Subcutaneous adipose tissue (tissue), 4 donors: ENCODE data around the gene PLD3. TPM values are rescaled to one million over a fixed set of nuclear protein-coding genes. Genes with fewer than 3 reads are reported as not detected.

Source experiments
- CTCF ChIP-seq: fragments of 450-650 bp; IDR thresholded peaks from one replicate; pipeline ENCODE4 v1.5.1; 2016; ENCODE audit warnings: low read depth, mild to moderate bottlenecking, control low read depth, antibody characterized with exemption, moderate library complexity
- total RNA-seq, 4 donors: library from RNA; depleted of rRNA; stranded (reverse); fragments of >200 nt; gene quantifications; one replicate each; pipeline ENCODE4 v1.1.0, GENCODE V29; 2016

The PLD3 gene
- total RNA-seq, 4 donors from 2014 or later: 142 to 1,114 (median 314) TPM

- TF ChIP-seq CTCF: no peak
Measured at GRCh38 chr19:40413291-40413845, 64.9 kb downstream of the PLD3 start, which contains the start of gene PRX. Gene PRX (minus strand): TSS chr19:40413378. CDS start chr19:40407932, 5,446 bp downstream.

- TF ChIP-seq CTCF: no peak
Measured at GRCh38 chr19:40414542-40415535, 66.3 kb downstream of the PLD3 start.

DNA sequence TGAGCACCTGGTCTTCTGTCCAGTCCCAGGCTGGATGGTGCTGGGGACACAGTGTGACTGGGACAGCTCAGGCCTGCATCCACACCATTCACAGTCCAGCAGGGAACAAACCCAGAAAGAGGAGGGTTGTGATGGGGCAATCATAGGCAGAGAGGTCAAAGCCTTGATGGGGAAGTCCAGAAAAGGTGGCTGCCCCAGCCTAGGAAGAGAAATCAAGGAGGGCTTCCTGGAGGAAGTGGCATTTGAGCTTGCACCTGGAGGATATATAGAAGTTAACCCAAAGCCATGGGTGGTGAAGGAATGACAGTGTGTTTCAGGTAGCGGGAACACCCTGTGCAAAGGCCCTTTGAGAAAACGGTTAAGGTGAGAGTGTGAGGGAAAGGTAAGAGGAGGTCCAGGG is 67.3 kb downstream of the PLD3 start:
- TF ChIP-seq CTCF: no peak

DNA sequence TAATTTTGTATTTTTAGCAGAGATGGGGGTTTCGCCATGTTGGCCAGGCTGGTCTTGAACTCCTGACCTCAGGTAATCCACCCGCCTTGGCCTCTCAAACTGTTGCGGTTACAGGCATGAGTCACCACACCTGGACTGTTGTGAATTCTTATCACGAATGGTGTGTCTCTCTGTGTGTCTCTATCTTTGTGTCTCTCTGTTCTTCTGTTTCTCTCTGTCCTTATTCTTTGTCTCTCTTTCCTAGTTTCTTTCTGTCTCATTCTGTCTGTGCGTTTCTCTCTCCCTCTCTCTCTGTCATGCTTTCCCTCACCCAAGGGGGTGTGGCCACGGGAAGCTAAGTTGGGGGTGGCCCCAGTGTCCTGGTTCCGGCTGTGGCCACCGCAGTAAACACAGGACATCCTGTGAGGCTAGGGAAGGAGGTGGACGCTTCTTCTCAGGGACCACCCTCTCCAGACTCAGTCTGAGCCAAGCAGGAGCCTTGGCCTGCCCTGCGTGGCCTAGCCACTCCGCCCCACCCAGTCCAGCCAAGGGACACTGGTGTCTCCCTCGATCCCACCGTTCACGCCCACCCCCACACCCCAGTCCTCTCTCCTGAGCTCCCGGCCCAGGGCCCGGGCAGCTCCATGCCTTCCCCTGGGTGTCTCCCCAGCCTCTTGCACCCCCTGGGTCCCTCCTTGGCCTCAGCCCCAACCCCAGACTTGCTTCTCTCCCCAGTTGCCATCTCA is 68.6 kb downstream of the PLD3 start:
- no peak for TF ChIP-seq CTCF

GRCh38 chr19:40417643-40417981 is 69.1 kb downstream of the PLD3 start:
- TF ChIP-seq CTCF: no peak

DNA sequence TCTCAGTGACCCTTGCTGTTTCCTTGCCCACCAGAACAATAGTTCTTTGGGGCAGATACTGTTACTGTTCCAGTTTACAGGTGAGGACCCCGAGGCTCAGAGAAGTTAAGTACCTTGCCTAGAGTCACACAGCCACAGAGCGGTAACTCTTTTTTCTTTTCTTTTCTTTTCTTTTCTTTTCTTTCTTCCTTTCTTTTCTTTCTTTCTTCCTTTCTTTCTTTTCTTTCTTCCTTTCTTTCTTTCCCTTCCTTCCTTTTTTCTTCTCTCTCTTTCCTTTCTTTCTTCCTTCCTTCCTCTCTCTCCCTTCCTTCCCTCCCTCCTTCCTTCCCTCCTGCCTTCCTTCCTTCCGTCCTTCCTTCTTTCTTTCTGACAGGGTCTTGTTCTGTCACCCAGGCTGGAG is 69.5 kb downstream of the PLD3 start:
- no peak for TF ChIP-seq CTCF
